ENCODE measurements around the gene NMNAT2.
A peak's percentile ranks its signal among the peaks of the same experiment; 100 is the strongest.

NMNAT2 gene

DNA sequence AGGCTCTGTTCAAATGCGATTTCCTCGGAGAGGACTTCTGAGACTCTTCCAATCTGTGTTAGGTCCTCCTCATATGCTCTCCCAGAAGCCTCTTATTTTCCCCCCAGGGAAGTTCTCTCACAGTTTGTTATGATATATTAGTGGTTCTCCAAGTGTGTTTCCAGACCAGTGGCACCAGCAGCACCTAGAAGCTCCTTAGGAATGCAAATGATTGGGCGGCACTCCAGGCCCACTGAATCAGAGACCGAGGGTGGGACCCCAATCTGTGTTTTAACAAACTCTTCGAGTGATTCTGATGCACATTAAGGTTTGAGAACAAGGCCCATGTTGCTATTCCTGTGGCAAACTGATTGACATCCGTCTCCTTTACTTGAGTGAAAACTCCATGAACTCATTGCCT is 63.0 kb downstream of the NMNAT2 start:
- in situ Hi-C loops (cut with HindIII; ENCODE audit: low sequenced_read_pairs), result no loop called here
- DNase-seq (ENCODE audit: low read depth, low spot score), result no peak
- H3K4me3 ChIP-seq (ENCODE audit: low read depth, low read length), result no peak overlapping the region
- TF ChIP-seq, protein P1, sequence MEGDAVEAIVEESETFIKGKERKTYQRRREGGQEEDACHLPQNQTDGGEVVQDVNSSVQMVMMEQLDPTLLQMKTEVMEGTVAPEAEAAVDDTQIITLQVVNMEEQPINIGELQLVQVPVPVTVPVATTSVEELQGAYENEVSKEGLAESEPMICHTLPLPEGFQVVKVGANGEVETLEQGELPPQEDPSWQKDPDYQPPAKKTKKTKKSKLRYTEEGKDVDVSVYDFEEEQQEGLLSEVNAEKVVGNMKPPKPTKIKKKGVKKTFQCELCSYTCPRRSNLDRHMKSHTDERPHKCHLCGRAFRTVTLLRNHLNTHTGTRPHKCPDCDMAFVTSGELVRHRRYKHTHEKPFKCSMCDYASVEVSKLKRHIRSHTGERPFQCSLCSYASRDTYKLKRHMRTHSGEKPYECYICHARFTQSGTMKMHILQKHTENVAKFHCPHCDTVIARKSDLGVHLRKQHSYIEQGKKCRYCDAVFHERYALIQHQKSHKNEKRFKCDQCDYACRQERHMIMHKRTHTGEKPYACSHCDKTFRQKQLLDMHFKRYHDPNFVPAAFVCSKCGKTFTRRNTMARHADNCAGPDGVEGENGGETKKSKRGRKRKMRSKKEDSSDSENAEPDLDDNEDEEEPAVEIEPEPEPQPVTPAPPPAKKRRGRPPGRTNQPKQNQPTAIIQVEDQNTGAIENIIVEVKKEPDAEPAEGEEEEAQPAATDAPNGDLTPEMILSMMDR (IDR thresholded peaks at IDR 0.05; ENCODE audit: low read depth, low read length), result no peak

DNA sequence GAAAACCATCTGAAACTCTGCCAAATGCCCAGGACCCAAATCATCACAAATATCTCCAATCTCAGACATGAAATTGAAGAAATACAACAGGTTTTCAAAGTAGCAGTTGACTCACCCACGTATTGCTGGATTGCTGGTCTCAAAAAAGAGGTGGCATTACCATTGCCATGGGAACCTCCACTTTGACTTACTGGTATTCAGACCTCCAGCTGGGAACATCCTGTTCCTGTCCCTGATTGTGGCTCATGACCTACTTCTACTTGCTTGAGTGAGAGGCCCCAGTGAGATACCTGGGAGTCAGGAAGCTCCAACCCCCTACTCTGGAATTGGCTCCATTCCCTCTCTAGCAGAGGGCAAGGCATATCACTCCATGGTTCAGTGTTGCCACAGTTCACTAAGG is 64.6 kb downstream of the NMNAT2 start:
- TF ChIP-seq, protein P1 (IDR thresholded peaks at IDR 0.05; ENCODE audit: low read depth, low read length), result no peak
- no peak for DNase-seq (ENCODE audit: low read depth, low spot score)
- in situ Hi-C loops (cut with HindIII; ENCODE audit: low sequenced_read_pairs), result no loop called here
- no peak overlapping the region for H3K4me3 ChIP-seq (ENCODE audit: low read depth, low read length)

DNA sequence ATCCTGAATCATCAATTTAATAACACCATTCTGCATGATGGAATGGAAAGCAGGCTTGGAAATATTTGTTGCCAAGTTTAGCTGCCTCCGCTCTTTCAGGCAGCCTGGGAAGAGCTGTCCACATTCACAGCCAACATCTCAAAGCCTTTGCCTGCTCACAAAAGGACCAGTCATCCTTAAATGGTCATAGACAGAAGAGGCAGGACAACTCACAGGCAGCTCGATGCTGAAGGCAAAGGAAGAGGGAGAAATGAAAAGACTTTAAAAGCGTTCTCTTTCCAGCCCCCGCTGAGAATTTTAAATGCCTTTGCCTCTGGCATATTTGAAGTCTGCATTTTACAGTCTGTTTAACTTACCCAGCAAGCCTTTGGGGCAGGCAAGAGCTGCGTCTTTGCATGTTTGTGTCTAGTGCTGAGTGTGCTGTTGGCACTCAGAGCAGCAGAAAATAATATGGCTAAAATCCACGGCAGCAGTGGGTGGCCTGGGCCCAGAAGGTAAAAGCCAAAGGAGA is 68.9 kb downstream of the NMNAT2 start:
- H3K4me3 ChIP-seq (ENCODE audit: low read depth, low read length), result no peak overlapping the region
- peak; percentile 22 for DNase-seq (ENCODE audit: low read depth, low spot score)
- in situ Hi-C loops (cut with HindIII; ENCODE audit: low sequenced_read_pairs), result no loop called here
- TF ChIP-seq, protein P1 (IDR thresholded peaks at IDR 0.05; ENCODE audit: low read depth, low read length), result no peak

DNA sequence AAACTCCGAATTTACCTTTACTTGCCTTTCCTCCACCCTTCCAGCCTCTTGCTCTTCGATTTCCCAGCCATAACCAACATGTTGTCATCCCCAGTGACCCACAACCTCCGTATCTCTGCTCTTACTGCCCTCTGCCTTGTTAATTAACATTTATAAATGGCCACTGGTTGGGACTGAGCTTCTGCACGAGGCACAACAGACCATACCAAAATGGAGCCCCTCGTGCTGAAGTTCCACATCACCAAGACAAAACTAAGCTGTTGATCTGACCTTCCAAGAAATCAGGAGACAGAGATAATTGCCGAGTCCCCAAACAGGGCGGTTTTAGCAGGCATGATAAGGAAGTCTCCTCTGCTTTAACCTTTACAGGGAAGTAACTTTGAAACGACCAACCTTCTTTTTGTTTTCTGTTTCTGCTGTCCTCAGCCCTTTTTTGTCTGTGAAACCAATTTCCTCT is 71.9 kb downstream of the NMNAT2 start:
- DNase-seq (ENCODE audit: low read depth, low spot score), result no peak
- in situ Hi-C loops (cut with HindIII; ENCODE audit: low sequenced_read_pairs), result no loop called here
- TF ChIP-seq, protein P1 (IDR thresholded peaks at IDR 0.05; ENCODE audit: low read depth, low read length), result no peak
- H3K4me3 ChIP-seq (ENCODE audit: low read depth, low read length), result no peak overlapping the region

DNA sequence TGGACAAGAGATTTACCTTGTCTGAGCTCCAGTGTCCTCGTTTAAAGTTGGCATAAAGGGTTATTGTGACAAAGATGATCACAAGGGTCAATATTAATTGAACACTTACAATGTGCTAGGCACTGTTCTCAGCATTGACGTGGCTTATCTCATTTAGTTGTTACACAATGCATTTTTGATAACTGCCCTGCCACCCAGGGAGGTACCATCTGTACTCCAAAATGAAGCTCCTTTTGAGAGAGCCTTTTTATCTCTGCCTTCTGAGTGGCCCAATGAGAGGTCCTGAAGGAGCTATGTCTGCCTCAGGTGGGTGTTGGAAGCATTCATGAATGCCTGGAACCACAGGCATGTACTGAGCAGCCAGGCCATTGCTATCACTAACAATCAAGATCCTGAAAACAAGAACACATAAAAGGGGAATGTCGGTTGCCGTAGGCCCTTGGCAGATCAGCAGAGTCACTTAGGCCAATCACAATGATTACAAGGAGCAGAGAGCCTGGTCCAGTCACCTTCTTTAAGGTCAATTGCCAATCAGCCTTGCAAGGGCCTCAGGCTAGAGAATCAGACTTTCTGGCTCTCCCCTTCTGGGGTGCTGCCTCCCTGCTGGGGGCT is 78.5 kb downstream of the NMNAT2 start:
- no peak for DNase-seq (ENCODE audit: low read depth, low spot score)
- in situ Hi-C loops (cut with HindIII; ENCODE audit: low sequenced_read_pairs), result no loop called here
- TF ChIP-seq, protein P1 (IDR thresholded peaks at IDR 0.05; ENCODE audit: low read depth, low read length), result no peak
- H3K4me3 ChIP-seq (ENCODE audit: low read depth, low read length), result no peak overlapping the region

DNA sequence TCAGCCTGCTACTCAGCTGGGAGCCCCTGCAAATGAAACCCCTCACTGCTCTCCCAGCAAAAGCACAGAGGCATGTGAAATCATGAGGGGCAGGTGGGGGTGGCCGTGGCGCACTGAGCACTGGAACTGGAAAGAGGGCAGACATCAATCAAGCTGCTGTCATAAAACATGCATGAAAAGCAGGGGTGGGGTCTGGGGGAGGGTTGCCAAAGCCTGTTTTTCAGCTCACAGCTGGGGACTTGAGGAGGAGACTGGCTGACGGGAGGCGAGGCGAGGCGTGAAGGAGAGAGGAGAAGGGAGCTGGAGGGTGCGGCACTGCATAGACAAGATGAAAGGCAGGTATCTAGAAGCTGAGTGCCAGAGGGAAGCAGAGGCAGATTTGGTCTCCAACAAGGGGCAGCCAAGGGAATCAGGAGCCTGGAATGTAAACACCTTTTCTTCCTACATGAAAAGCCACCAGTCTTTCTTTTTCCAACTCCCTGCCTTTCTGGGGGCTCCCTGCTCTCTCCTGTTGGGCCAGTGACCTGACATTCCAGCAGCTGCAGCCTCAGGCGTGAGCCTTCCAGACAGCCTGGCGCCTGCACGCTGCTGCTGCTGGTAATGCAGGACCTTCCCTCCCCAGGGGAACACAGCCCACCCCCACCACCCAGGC is 87.0 kb downstream of the NMNAT2 start:
- no peak for DNase-seq (ENCODE audit: low read depth, low spot score)
- TF ChIP-seq, protein P1 (IDR thresholded peaks at IDR 0.05; ENCODE audit: low read depth, low read length), result no peak
- in situ Hi-C loops (cut with HindIII; ENCODE audit: low sequenced_read_pairs), result no loop called here
- no peak overlapping the region for H3K4me3 ChIP-seq (ENCODE audit: low read depth, low read length)
